ENCODE results near the gene THSD4.

GRCh38 chr15:71230303-71230702, 115.0 kb downstream of the THSD4 start:
- no peak for TF ChIP-seq CTCF (conservative IDR thresholded peaks at IDR 0.05; ENCODE audit: low read depth, low read length)
- no peak for TF ChIP-seq EZH2 (IDR thresholded peaks at IDR 0.05; ENCODE audit: low read length, unreplicated experiment)
- no peak for TF ChIP-seq EZH2phosphoT487 (IDR thresholded peaks at IDR 0.05; ENCODE audit: borderline replicate concordance, low read length)
